Measurements from ENCODE around the gene MYH10.

Gene MYH10

GRCh38 chr17:8602679-8603078, 27.8 kb downstream of the MYH10 start:
- DNase-seq = no peak

GRCh38 chr17:8599351-8600011, 31.0 kb downstream of the MYH10 start:
- no peak for DNase-seq

- DNase-seq = no peak
These were observed 31.6 kb downstream of the MYH10 start for GRCh38 chr17:8598913-8599312.

GRCh38 chr17:8593830-8594229, 36.7 kb downstream of the MYH10 start:
- DNase-seq = no peak

GRCh38 chr17:8593276-8593675, 37.2 kb downstream of the MYH10 start:
- DNase-seq = no peak

GRCh38 chr17:8588877-8589554, 41.5 kb downstream of the MYH10 start:
- DNase-seq = no peak

- DNase-seq = no peak
These were observed 43.8 kb downstream of the MYH10 start for GRCh38 chr17:8586766-8587165.

GRCh38 chr17:8585911-8586310, 44.6 kb downstream of the MYH10 start:
- no peak for DNase-seq

GRCh38 chr17:8583954-8584353, 46.6 kb downstream of the MYH10 start:
- no peak for DNase-seq

- DNase-seq = no peak
These were observed 49.4 kb downstream of the MYH10 start for GRCh38 chr17:8580952-8581658.

- no peak for DNase-seq
These were observed 52.7 kb downstream of the MYH10 start for GRCh38 chr17:8577868-8578267.

GRCh38 chr17:8576559-8577294, 53.8 kb downstream of the MYH10 start:
- DNase-seq = no peak

- no peak for DNase-seq
These were observed 55.8 kb downstream of the MYH10 start for GRCh38 chr17:8574687-8575086.

- no peak for DNase-seq
These were observed 57.8 kb downstream of the MYH10 start for GRCh38 chr17:8572764-8573163.

- DNase-seq = no peak
These were observed 66.4 kb downstream of the MYH10 start for GRCh38 chr17:8563981-8564602.

GRCh38 chr17:8563024-8563776, 67.3 kb downstream of the MYH10 start:
- DNase-seq = no peak

GRCh38 chr17:8558144-8558543, 72.4 kb downstream of the MYH10 start:
- DNase-seq = no peak

GRCh38 chr17:8557176-8557806, 73.2 kb downstream of the MYH10 start:
- DNase-seq = no peak

GRCh38 chr17:8556074-8556473, 74.5 kb downstream of the MYH10 start:
- DNase-seq = no peak

- DNase-seq = no peak
These were observed 75.5 kb downstream of the MYH10 start for GRCh38 chr17:8555062-8555461.

- DNase-seq = no peak
These were observed 77.8 kb downstream of the MYH10 start for GRCh38 chr17:8552577-8553320.
